NOMO-1 (cell line): Measurements from ENCODE around the gene DCAF15.
"Not testable (repeated sequence)": the region's sequence is repeated elsewhere in the genome, so short reads cannot be mapped to it uniquely, and the experiment has no call there.

Experiments
- DNase-seq, 2 experiments: peaks; one replicate each; lab custom pipeline; 2025; ENCODE audit not compliant: unreplicated experiment in 2 of 2; lab: John Stamatoyannopoulos, UW

Gene DCAF15

GRCh38 chr19:13958043-13958442 lies 5.7 kb downstream of the DCAF15 start:
- no peak for DNase-seq

GRCh38 chr19:13959141-13959961 lies 7.0 kb downstream of the DCAF15 start:
- no peak for DNase-seq

DNA sequence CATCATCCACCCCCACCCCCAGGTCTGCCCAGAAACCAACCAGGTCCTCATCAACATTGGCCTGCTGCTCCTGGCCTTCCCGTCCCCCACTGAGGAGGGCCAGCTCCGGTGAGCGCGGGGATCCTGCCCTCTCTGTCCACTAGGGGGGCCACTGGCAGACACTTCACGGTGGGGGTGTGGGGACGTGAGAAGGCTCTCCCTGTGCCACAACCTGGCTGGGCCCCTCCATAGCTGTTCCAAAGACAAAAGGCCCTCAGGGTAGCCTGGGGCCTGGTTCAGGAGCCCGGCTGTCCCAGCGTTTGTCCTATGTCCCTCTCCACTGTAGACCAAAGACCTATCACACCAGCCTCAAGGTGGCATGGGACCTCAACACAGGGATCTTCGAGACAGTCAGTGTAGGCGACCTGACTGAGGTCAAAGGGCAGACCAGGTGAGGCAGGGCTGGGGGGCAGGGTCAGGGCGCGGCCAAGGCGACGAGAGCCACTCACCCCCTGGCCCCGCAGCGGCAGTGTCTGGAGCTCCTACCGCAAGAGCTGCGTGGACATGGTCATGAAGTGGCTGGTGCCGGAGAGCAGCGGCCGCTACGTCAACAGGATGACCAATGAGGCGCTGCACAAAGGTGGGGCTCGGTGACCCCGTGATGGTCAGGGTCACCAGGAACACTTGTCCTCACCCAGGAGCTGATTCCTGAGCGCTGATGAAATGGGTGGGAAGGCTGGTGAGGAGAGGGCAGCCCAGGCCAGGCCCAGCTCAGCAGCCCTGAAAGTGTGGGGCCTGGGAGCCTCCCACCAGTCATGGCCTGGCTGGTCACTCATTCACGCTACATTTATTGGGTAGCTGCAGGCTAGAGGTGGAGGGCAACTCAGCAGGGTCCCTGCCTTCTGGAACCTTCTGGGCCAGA lies 7.9 kb downstream of the DCAF15 start:
- no peak for DNase-seq

DNA sequence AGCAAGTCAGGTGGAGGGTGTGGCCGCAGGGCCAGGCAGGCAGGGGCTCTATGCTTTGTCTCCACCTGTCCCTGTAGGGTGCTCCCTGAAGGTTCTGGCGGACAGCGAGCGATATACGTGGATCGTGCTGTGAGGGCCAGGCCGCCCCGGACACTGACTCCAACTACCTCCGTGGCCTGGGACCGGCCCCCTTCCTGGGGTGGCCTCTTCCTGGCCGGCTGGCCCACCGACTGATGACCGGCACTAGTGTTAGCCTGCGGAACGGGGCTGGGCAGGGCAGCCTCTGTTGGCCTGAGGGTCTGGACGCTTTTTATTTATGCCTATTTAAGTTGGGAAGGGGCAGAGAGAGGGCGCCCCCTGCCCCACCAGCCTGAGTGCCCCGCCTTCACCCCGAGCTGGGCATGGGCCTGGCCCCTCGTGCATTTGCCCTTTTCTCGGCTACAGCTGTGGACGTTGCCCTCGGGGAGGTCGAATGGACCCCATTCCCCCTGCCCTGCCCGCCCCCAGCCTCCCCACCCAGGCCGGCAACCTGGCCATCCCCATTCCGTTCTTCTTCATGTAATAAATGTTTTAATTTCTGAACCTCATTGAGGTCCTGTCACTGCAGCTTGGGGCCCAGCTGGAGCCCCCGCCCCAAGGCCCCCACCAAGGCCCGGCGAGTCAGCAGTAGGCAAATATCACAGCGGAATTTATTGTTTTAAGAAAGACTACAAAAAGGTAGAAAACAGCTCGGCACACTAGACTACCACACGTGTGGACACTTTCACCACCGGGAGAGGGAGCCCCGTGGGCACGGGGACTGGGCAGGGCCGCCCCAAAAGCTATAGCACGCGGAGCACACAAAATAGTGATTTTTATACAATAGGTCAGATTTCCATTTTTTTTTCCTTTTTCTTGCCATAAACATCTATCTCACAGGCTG lies 8.8 kb downstream of the DCAF15 start:
- DNase-seq, result no peak

GRCh38 chr19:13961826-13962698 lies 9.8 kb downstream of the DCAF15 start:
- no peak for DNase-seq

DNA sequence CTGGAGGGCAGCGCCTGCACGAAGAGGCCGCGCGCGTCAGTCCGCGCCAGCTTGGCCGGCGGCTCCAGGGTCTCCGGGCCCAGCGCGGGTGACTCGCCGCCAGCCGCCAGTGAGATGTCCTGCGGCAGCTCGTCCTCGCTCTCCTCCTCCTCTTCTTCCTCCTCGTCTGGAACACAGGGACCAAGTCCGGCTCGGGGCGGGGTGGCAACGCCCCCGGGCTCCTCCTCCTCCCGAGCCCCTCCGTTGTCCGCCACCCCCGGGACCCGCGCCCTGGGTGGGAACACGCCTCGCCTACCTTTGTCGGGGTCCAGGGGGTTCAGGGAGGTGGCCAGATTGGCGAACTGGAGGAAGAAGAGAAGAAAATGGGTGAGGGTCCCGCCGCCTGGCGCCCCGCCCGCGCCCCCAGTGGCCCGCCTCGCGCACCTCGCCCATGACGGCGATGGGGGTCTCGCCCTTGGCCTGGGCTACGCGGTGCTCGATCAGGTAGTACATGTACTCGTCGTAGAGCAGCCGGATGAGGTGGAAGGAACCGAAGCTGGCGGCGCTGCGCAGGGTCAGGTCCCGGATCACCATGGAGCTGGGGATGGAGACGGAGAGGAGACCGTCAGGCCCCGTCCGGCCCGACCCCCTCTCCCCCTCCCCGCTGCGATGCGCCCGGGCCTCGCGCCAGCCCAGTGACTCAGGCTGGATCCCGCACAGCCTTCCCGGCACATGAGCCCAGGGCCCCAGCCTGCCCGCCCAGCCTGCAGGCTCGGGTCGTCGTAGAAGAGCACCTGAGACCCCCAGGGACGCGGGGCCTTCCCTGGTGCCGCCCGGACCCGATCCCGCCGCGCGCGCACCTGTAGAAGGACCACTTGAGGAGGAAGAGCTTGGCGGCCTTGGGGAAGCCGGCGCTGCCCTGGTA lies 10.6 kb downstream of the DCAF15 start:
- DNase-seq, result no peak

GRCh38 chr19:13963603-13964105 lies 11.3 kb downstream of the DCAF15 start:
- no peak for DNase-seq

GRCh38 chr19:13964776-13965175 lies 12.5 kb downstream of the DCAF15 start:
- no peak for DNase-seq

DNA sequence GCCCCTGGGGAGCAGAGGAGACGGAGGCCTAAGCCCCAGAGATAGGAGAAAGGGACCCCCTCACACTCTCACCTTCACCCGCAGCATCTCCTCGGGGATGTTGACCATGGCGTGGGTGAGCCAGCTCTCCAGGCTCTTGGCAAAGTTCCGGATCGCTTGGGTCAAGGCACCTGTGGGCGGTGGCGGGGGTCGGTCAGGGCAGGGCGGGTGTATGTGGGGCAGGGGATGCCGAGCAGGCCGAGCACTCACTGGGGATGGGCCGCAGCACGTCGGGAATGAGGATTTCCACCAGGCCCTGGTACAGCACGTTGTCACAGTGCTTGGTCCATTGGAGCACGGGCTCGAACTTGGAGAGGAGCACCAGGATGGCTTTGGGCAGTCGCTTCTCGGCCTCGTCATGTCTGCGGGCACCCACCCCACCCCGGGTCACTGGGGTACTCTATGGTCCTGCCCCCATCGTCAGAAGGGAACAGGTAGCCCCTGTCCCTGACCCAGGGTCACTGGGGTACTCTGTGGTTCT lies 13.1 kb downstream of the DCAF15 start:
- no peak for DNase-seq

- no peak for DNase-seq
Observed at GRCh38 chr19:13965926-13966683, 13.8 kb downstream of the DCAF15 start.

DNA sequence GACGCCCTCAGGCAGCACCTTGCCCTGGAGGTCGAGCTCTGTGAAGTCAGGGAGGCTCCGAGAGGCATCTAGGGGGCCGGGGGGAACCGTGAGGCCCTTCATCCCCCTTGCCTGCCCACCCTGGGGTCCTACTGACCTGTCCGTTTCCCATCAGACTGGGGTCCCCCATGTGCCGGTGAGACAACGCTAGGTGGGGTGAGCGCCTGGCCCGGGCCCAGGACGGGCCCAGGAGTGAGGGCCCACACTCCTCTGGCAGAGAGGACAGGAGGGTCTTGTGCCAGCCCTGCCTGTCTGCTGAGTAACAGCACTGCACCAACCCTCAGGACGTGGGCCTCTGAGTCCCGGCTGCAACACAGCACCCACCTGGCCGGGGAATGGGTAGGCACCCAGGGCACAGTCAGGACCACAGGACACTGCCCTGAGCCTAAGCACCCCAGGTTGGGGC lies 14.4 kb downstream of the DCAF15 start:
- DNase-seq, result no peak

DNA sequence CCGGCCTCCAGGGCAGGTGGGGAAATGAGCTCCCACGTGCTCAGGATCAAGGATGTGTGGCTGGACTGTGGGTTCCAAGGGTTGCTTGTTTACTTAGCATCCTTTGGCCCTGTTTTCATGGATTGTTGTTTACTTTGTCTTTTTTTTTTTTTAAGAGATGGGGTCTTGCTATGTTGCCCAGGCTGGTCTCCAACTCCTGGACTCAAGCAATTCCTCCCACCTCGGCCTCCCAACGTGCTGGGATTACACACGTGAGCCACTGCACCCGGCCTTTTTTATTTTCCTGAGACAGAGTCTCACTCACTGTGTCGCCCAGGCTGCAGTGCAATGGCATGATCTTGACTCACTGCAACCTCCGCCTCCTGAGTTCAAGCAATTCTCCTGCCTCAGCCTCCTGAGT lies 14.9 kb downstream of the DCAF15 start:
- not testable (repeated sequence) for DNase-seq

DNA sequence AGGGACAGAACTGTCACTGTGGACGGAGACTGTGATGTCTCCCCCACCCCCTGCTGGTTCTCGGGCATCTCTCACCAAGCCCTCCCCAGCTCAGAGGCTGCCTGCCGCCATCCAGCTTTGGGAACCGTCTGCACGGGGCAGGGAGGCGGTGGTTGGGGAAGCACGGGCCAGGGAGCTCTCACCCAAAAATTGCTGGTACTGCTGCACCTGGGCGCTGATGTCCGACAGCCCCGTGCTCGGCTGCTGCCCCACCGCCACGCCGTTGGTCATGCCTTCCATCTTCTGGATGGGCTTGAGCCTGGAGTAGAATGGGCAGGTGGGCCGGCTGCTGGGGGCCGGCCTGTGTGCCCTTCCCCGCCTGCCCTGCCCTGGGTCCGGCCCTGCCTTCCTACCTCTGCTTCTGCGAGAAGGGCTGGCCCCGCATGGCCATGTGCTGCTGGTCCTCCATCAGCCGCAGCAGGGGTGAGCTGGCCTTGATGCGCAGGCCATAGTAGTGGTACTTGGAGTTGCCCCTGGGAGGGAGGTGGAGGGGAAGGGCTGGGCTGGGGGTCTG lies 16.1 kb downstream of the DCAF15 start:
- DNase-seq, result no peak

GRCh38 chr19:13968999-13969398 lies 16.7 kb downstream of the DCAF15 start:
- no peak for DNase-seq

DNA sequence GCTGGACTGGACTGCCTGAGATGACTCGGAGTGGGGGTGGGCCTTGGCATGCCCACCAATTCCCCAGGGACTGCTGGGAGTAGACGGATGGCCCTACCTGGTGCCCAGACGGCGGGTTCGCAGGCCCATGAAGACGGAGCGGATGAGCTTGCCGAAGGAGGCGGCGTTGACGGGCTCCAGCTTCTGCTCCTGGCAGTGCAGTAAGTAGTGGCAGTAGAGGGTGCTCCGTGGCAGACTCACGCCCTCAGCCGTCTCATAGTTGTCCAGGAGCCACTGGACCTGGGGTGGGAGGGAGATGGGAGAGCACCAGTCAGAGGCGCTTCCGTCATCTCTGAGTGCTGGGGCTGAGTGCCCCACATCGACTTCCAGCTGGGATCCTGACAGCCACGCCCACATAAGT lies 17.6 kb downstream of the DCAF15 start:
- no peak for DNase-seq

- DNase-seq, result not testable (repeated sequence)
Observed at GRCh38 chr19:13971868-13972267, 19.6 kb downstream of the DCAF15 start.
